GM12891 (cell line): ENCODE results near the gene CDCA4.

ENCODE experiments used
- PAX5 ChIP-seq: IDR thresholded peaks from 2 replicates; pipeline ENCODE4 v1.6.1; 2011; ENCODE audit warnings: low read length, moderate library complexity, mild to moderate bottlenecking; ENCODE audit not compliant: insufficient read depth, severe bottlenecking
- POLR2A ChIP-seq: IDR thresholded peaks from 2 replicates; pipeline ENCODE4 v1.6.1; 2011; ENCODE audit warnings: low read depth, low read length, control low read depth
- POLR2AphosphoS5 ChIP-seq: IDR thresholded peaks from 2 replicates; pipeline ENCODE4 v1.6.1; 2011; ENCODE audit warnings: low read depth, low read length, control low read depth
- POU2F2 ChIP-seq: IDR thresholded peaks from 2 replicates; pipeline ENCODE4 v1.6.1; 2011; ENCODE audit warnings: low read depth, mild to moderate bottlenecking, control low read depth, low read length, moderate library complexity
- SPI1 ChIP-seq: IDR thresholded peaks from 2 replicates; pipeline ENCODE4 v1.6.1; 2011; ENCODE audit warnings: low read depth, low read length, control low read depth
- TAF1 ChIP-seq: IDR thresholded peaks from 2 replicates; pipeline ENCODE4 v1.6.1; 2011; ENCODE audit warnings: low read depth, low read length, control low read depth

DNA sequence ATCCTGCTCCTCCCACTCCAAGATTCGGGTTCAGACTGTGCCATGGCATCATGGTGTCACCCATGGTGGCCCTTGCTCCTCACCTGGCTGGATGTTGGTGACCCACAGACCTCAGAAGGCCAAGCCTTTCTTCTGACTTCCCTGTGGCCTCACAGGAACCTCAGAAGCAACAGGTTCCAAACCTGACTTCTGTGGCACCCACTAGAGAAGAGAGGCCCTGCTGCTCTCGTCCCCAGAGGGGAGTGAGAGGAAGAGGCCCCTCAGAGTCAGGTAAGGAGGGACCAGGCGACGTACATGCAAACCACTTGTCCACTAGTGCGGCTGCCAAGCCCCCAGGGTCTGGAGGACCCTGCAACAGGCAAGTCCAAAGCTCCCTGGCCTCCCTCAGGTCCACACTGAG is 24.9 kb downstream of the CDCA4 start:
- no peak for TF ChIP-seq POLR2AphosphoS5
- TF ChIP-seq SPI1 = no peak
- no peak for TF ChIP-seq POLR2A
- no peak for TF ChIP-seq PAX5
- no peak for TF ChIP-seq TAF1
- TF ChIP-seq POU2F2 = no peak
